Gastroesophageal sphincter (tissue), 4 donors: ENCODE results near the gene KLF7. TPM values are rescaled to one million over a fixed set of nuclear protein-coding genes. Genes with fewer than 3 reads are reported as not detected.

ENCODE experiments used
- ATAC-seq: fragments of 150-250 bp; one replicate; pipeline ENCODE4 v1.9.1; 2016; ENCODE audit warnings: mild to moderate bottlenecking, moderate library complexity
- H3K27ac ChIP-seq, 4 donors: fragments of 200-600 bp; sonication (generic) in 3 of 4; 1 replicate in 3 of 4; 2 replicates in 1 of 4; pipeline ENCODE4 v1.5.1; 2016 to 2019
- H3K27me3 ChIP-seq: fragments of 200-600 bp; sonication (generic); one replicate; pipeline ENCODE4 v1.5.1; 2019
- H3K36me3 ChIP-seq, 2 donors: fragments of 200-600 bp; sonication (generic); one replicate each; pipeline ENCODE4 v1.5.1; 2019; ENCODE audit warnings: control low read depth in 1 of 2
- H3K4me1 ChIP-seq, 3 donors: fragments of 200-600 bp; sonication (generic); 1 replicate in 2 of 3; 2 replicates in 1 of 3; pipeline ENCODE4 v1.5.1; 2016 to 2019; ENCODE audit warnings: control low read depth in 2 of 3
- H3K4me3 ChIP-seq, 2 donors: fragments of 200-600 bp; sonication (generic); one replicate each; pipeline ENCODE4 v1.5.1; 2019; ENCODE audit warnings: mild to moderate bottlenecking in 1 of 2, moderate library complexity in 1 of 2
- H3K9me3 ChIP-seq, 3 donors: fragments of 200-600 bp; sonication (generic); one replicate each; pipeline ENCODE4 v1.5.1; 2017 to 2019; ENCODE audit warnings: control low read depth in 2 of 3
- CTCF ChIP-seq, 4 experiments: fragments of 200-600 bp in 2 of 4; fragments of 450-650 bp in 2 of 4; sonication (generic) in 1 of 4; IDR thresholded peaks; one replicate each; pipeline ENCODE4 v1.5.1; 2017 to 2019; ENCODE audit warnings: antibody characterized with exemption in 4 of 4, mild to moderate bottlenecking in 2 of 4, moderate library complexity in 2 of 4
- EP300 ChIP-seq: sonication (generic); formaldehyde crosslinking; IDR thresholded peaks from one replicate; pipeline ENCODE4 v1.6.1; 2017; ENCODE audit warnings: antibody characterized with exemption, mild to moderate bottlenecking
- POLR2A ChIP-seq, 2 donors: fragments of 450-650 bp; IDR thresholded peaks; one replicate each; pipeline ENCODE4 v1.6.1; 2017; ENCODE audit warnings: antibody characterized with exemption in 2 of 2, mild to moderate bottlenecking in 2 of 2, moderate library complexity in 1 of 2
- POLR2AphosphoS5 ChIP-seq: sonication (generic); formaldehyde crosslinking; IDR thresholded peaks from one replicate; pipeline ENCODE4 v1.6.1; 2017; ENCODE audit warnings: antibody characterized with exemption
- WGBS, 2 donors: methylation state at CpG; one replicate each; pipeline ENCODE4 v1.1.5; 2018; ENCODE audit warnings: low coverage in 1 of 2; 5-methylcytosine and 5-hydroxymethylcytosine counted together
- total RNA-seq, 4 donors: library from RNA; depleted of rRNA; stranded (reverse); fragments of >200 nt; gene quantifications; one replicate each; pipeline ENCODE4 v1.1.0, GENCODE V29; 2016

The KLF7 gene
- total RNA-seq, 4 donors from 2014 or later, result 30.7 to 59.3 (median 42.1) TPM

GRCh38 chr2:207161247-207162123 is 4.3 kb downstream of the KLF7 start:
- TF ChIP-seq EP300, result no peak
- TF ChIP-seq POLR2AphosphoS5, result no peak
- TF ChIP-seq POLR2A (IDR thresholded peaks at IDR 0.05), result no peak
- no peak for TF ChIP-seq CTCF (IDR thresholded peaks at IDR 0.05)
- WGBS, 2 donors, result 34 to 41% methylated on average over 5 to 7 of the region's 7 CpGs
- peak overlapping the region; percentile 99 to 100 (median 100) for H3K27ac ChIP-seq
- H3K27me3 ChIP-seq, result no peaks in the 10 kb centered on the region
- H3K4me1 ChIP-seq, result peaks cover 38 to 68% (median 50%) of the 10 kb centered on the region in 3 donors
- no peaks in the 10 kb centered on the region for H3K36me3 ChIP-seq
- ATAC-seq, result no peak
- H3K4me3 ChIP-seq, result peak overlapping the region; percentile 73 to 89
- H3K9me3 ChIP-seq, result no peaks in the 10 kb centered on the region

- no peaks in the 10 kb centered on the region for H3K27me3 ChIP-seq
- peaks cover 46 to 82% (median 63%) of the 10 kb centered on the region in 3 donors for H3K4me1 ChIP-seq
- no peak overlapping the region for H3K4me3 ChIP-seq
- TF ChIP-seq POLR2A (IDR thresholded peaks at IDR 0.05), result no peak
- 51 to 60% methylated on average over 3 to 7 of the region's 7 CpGs for WGBS, 2 donors
- H3K9me3 ChIP-seq, result no peaks in the 10 kb centered on the region
- H3K27ac ChIP-seq, result peak overlapping the region in 3 of 4 donors; percentile 99 to 100 (median 100)
- ATAC-seq, result no peak
- no peaks in the 10 kb centered on the region for H3K36me3 ChIP-seq
These were observed 5.6 kb downstream of the KLF7 start for GRCh38 chr2:207160115-207160514.

DNA sequence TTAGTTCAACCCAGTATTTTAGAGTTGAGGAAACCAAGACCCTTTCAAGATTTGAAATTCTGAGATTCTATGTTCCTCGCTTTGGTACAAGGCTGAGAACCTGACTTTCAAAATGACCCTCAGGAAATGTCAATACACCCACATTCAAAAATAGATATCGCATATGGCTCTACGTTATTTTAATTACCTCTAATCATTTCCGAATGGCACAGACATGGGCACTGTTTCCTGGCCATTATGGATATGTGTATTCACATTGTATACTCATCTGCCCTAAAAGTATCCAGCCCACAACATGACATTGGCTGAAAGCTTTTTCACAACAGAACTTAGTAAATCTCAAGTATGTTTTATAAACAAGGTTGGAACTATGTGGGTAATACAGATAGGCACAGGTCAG is 6.7 kb downstream of the KLF7 start:
- TF ChIP-seq POLR2A (IDR thresholded peaks at IDR 0.05) (no peak), EP300 (no peak), CTCF (IDR thresholded peaks at IDR 0.05) (no peak), POLR2AphosphoS5 (no peak)
- H3K4me1 ChIP-seq, result peaks cover 51 to 93% (median 71%) of the 10 kb centered on the region in 3 donors
- peak overlapping the region in 3 of 4 donors; percentile 33 to 100 (median 99) for H3K27ac ChIP-seq
- H3K36me3 ChIP-seq, result no peaks in the 10 kb centered on the region
- no peak overlapping the region for H3K4me3 ChIP-seq
- H3K27me3 ChIP-seq, result no peaks in the 10 kb centered on the region
- no peaks in the 10 kb centered on the region for H3K9me3 ChIP-seq
- ATAC-seq, result no peak
- 70 to 84% methylated on average over 4 of the region's 4 CpGs for WGBS, 2 donors

DNA sequence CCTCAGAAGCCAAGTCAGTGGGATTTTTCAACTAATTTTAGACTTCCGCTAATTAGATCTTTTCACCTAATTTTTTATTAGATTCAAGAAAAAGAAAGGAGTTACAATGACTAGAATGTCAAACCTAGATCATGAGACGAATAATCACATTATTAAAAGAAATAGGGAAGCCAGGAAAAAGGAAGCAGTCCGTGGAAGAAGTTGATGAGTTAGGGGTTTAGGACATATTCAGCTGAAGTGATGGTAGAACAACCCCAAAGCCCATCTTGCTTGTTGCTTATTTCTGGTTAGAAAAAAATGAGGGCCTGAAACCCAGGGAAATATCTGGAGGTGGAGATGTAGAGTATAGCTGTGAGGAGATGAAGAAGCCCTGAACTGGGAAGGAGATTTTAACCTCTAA is 8.0 kb downstream of the KLF7 start:
- TF ChIP-seq POLR2A (IDR thresholded peaks at IDR 0.05), result no peak
- TF ChIP-seq POLR2AphosphoS5, result no peak
- no peak for TF ChIP-seq CTCF (IDR thresholded peaks at IDR 0.05)
- TF ChIP-seq EP300, result no peak
- WGBS, 2 donors, result 64 to 87% methylated on average over 2 to 3 of the region's 3 CpGs
- Histone ChIP-seq H3K4me1 (peaks cover 62 to 100% (median 81%) of the 10 kb centered on the region in 3 donors), H3K27ac (peak overlapping the region; percentile 14 to 100 (median 69)), H3K9me3 (no peaks in the 10 kb centered on the region), H3K27me3 (no peaks in the 10 kb centered on the region), H3K36me3 (no peaks in the 10 kb centered on the region), H3K4me3 (no peak overlapping the region)
- no peak for ATAC-seq

- H3K4me1 ChIP-seq, result peaks cover 68 to 100% (median 85%) of the 10 kb centered on the region in 3 donors
- no peak overlapping the region for H3K4me3 ChIP-seq
- 33 to 60% methylated on average over 1 of the region's 1 CpG for WGBS, 2 donors
- peak overlapping the region; percentile 14 to 100 (median 69) for H3K27ac ChIP-seq
- TF ChIP-seq POLR2AphosphoS5 (no peak), EP300 (no peak), CTCF (IDR thresholded peaks at IDR 0.05) (no peak), POLR2A (IDR thresholded peaks at IDR 0.05) (no peak)
- ATAC-seq, result no peak
- H3K36me3 ChIP-seq, result no peaks in the 10 kb centered on the region
- no peaks in the 10 kb centered on the region for H3K9me3 ChIP-seq
- no peaks in the 10 kb centered on the region for H3K27me3 ChIP-seq
These were observed 8.6 kb downstream of the KLF7 start for GRCh38 chr2:207157162-207157481.
